Measurements from ENCODE around the gene ARID3B.

The ARID3B gene

GRCh38 chr15:74603789-74604705 is 63.0 kb downstream of the ARID3B start:
- no peaks in the 10 kb centered on the region for H3K27me3 ChIP-seq (ENCODE audit: insufficient read depth, poor library complexity, severe bottlenecking)

GRCh38 chr15:74604983-74605794 is 64.2 kb downstream of the ARID3B start:
- no peak overlapping the region for H3K4me3 ChIP-seq (replicated peaks; ENCODE audit: insufficient read depth, low read length)
- TF ChIP-seq SPI1 (IDR thresholded peaks at IDR 0.05; ENCODE audit: borderline replicate concordance, low read depth) (no peak), CTCF (IDR thresholded peaks at IDR 0.05; ENCODE audit: insufficient read depth, low read length) (no peak), POLR2AphosphoS5 (IDR thresholded peaks at IDR 0.05; ENCODE audit: low read depth) (no peak), GABPA (IDR thresholded peaks at IDR 0.05; ENCODE audit: low read depth) (no peak), REST (IDR thresholded peaks at IDR 0.05; ENCODE audit: insufficient replicate concordance, low read depth) (no peak)
- no peak overlapping the region for H3K27ac ChIP-seq (replicated peaks)
- no peaks in the 10 kb centered on the region for H3K27me3 ChIP-seq (ENCODE audit: insufficient read depth, poor library complexity, severe bottlenecking)
- DNase-seq (ENCODE audit: low read depth in 1 of 2, low spot score in 1 of 2), result no peak

More at GRCh38 chr15:74603789-74604705, 63.0 kb downstream of the ARID3B start:
- no peak for TF ChIP-seq POLR2AphosphoS5 (IDR thresholded peaks at IDR 0.05; ENCODE audit: low read depth)
- no peak for TF ChIP-seq SPI1 (IDR thresholded peaks at IDR 0.05; ENCODE audit: borderline replicate concordance, low read depth)
- TF ChIP-seq CTCF (IDR thresholded peaks at IDR 0.05; ENCODE audit: insufficient read depth, low read length), result no peak
- TF ChIP-seq REST (IDR thresholded peaks at IDR 0.05; ENCODE audit: insufficient replicate concordance, low read depth), result no peak
- TF ChIP-seq GABPA (IDR thresholded peaks at IDR 0.05; ENCODE audit: low read depth), result no peak
- no peak for DNase-seq (ENCODE audit: low read depth in 1 of 2, low spot score in 1 of 2)
- no peak overlapping the region for H3K4me3 ChIP-seq (replicated peaks; ENCODE audit: insufficient read depth, low read length)
- H3K27ac ChIP-seq (replicated peaks), result no peak overlapping the region

- Histone ChIP-seq H3K4me3 (replicated peaks; ENCODE audit: insufficient read depth, low read length) (no peak overlapping the region), H3K27ac (replicated peaks) (no peak overlapping the region), H3K27me3 (ENCODE audit: insufficient read depth, poor library complexity, severe bottlenecking) (no peaks in the 10 kb centered on the region)
- DNase-seq (ENCODE audit: low read depth in 1 of 2, low spot score in 1 of 2), result no peak
- TF ChIP-seq GABPA (IDR thresholded peaks at IDR 0.05; ENCODE audit: low read depth) (no peak), CTCF (IDR thresholded peaks at IDR 0.05; ENCODE audit: insufficient read depth, low read length) (no peak), REST (IDR thresholded peaks at IDR 0.05; ENCODE audit: insufficient replicate concordance, low read depth) (no peak), SPI1 (IDR thresholded peaks at IDR 0.05; ENCODE audit: borderline replicate concordance, low read depth) (no peak), POLR2AphosphoS5 (IDR thresholded peaks at IDR 0.05; ENCODE audit: low read depth) (no peak)
Measured at GRCh38 chr15:74605795-74606150, 64.8 kb downstream of the ARID3B start.

Measured in HL-60 (cell line).